ENCODE results near the gene PSMB11.

DNA sequence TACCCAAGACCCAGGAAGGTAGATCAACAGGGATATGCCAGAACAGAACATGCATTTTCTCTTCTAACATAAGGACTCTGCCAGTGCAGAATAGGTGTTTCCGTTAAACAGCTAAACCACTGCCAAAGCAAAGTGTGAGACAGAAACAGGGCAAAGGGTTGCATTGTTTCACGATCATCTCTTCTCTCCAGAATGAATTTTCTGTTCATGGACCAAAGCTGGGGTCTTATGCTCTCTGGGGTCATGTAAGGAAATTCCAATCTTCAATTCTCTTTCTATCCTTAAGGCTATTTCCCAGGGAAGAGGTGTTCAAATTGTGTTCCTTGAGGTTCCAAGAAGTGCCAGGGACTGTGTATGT lies 18.2 kb upstream of the PSMB11 start:
- TF ChIP-seq, protein P1, sequence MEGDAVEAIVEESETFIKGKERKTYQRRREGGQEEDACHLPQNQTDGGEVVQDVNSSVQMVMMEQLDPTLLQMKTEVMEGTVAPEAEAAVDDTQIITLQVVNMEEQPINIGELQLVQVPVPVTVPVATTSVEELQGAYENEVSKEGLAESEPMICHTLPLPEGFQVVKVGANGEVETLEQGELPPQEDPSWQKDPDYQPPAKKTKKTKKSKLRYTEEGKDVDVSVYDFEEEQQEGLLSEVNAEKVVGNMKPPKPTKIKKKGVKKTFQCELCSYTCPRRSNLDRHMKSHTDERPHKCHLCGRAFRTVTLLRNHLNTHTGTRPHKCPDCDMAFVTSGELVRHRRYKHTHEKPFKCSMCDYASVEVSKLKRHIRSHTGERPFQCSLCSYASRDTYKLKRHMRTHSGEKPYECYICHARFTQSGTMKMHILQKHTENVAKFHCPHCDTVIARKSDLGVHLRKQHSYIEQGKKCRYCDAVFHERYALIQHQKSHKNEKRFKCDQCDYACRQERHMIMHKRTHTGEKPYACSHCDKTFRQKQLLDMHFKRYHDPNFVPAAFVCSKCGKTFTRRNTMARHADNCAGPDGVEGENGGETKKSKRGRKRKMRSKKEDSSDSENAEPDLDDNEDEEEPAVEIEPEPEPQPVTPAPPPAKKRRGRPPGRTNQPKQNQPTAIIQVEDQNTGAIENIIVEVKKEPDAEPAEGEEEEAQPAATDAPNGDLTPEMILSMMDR (IDR thresholded peaks at IDR 0.05): no peak
- no peak for TF ChIP-seq POLR2A (IDR thresholded peaks at IDR 0.05)
